HepG2 (cell line): ENCODE results near the gene CCDC142. TPM values are rescaled to one million over a fixed set of nuclear protein-coding genes. Genes with fewer than 3 reads are reported as not detected.

ENCODE experiments used
- ATAC-seq: fragments of 200-7000 bp; cut with Tn5 transposase; 3 replicates; pipeline ENCODE4 v1.9.1; 2020; ENCODE audit warnings: mild to moderate bottlenecking, moderate library complexity
- BruUV-seq: library from RNA; stranded (reverse); fragments of 400-500 nt; replicated peaks from 2 replicates; lab custom pipeline; 2021; lab: Mats Ljungman, UMichigan
- CTCF ChIA-PET: fragments of 300-600 bp; formaldehyde crosslinking; extraction: SDS; loops from one replicate; lab custom pipeline; 2021; ENCODE audit warnings: low total read pairs, inconsistent platforms, low intra/inter-chr PET ratio; lab: Yijun Ruan, JAX
- POLR2A ChIA-PET: fragments of 350-600 bp; sonication (Branson Sonifier 250); formaldehyde crosslinking; loops from one replicate; lab custom pipeline; 2020; ENCODE audit warnings: antibody characterized with exemption, inconsistent platforms; lab: Yijun Ruan, JAX
- DNase-seq: peaks from one replicate; pipeline ENCODE4 v3.0.0-alpha.2; 2015; ENCODE audit warnings: low spot score
- FAIRE-seq: peaks from 3 replicates; lab custom pipeline; 2011; peaks lifted over from hg19 to GRCh38; lab: Jason Lieb, UNC
- H2AFZ ChIP-seq: one replicate; pipeline ENCODE4 v1.6.1; 2011; ENCODE audit warnings: low read length, inconsistent platforms
- H3K27ac ChIP-seq: fragments of 300-600 bp; 3 replicates; pipeline ENCODE4 v1.8.0; 2011; ENCODE audit warnings: mixed run types, mild to moderate bottlenecking, mixed read lengths, low read length, inconsistent platforms; ENCODE audit not compliant: insufficient read depth; ENCODE audit errors: extremely low read length
- H3K27me3 ChIP-seq, 2 experiments: fragments of 200-600 bp in 1 of 2; 2 replicates in 1 of 2; 3 replicates in 1 of 2; pipeline versions ENCODE4 v1.6.0 to v1.8.0; 2011; ENCODE audit warnings: low read length in 2 of 2, mild to moderate bottlenecking in 2 of 2, moderate library complexity in 2 of 2, inconsistent platforms in 1 of 2; ENCODE audit not compliant: insufficient read depth in 2 of 2, control insufficient read depth in 1 of 2
- H3K36me3 ChIP-seq, 2 experiments: fragments of 200-600 bp in 1 of 2; replicated peaks in 1 of 2; 2 replicates in 1 of 2; 3 replicates in 1 of 2; pipeline versions ENCODE4 v1.5.1 to v1.8.0; 2011; ENCODE audit warnings: low read length in 2 of 2, inconsistent platforms in 1 of 2; ENCODE audit not compliant: insufficient read depth in 2 of 2, control insufficient read depth in 1 of 2
- H3K4me1 ChIP-seq: 2 replicates; pipeline ENCODE4 v1.5.1; 2012; ENCODE audit warnings: low read length, inconsistent platforms; ENCODE audit not compliant: insufficient read depth
- H3K4me2 ChIP-seq: 2 replicates; pipeline ENCODE4 v1.6.0; 2011; ENCODE audit warnings: low read depth, low read length, inconsistent platforms
- H3K4me3 ChIP-seq, 3 experiments: fragments of 200-600 bp in 1 of 3; sonication (generic), shearing (Covaris generic) in 1 of 3; replicated peaks in 1 of 3; 2 replicates each; pipeline ENCODE4 v1.5.1; 2011 to 2016; ENCODE audit warnings: low read length in 3 of 3, inconsistent platforms in 2 of 3, low read depth in 2 of 3, mild to moderate bottlenecking in 2 of 3, control low read depth in 1 of 3, mixed read lengths in 1 of 3; ENCODE audit not compliant: insufficient read depth in 1 of 3
- H3K79me2 ChIP-seq: one replicate; pipeline ENCODE4 v1.6.1; 2011; ENCODE audit warnings: low read length, inconsistent platforms; ENCODE audit not compliant: insufficient read depth
- H3K9ac ChIP-seq: 2 replicates; pipeline ENCODE4 v1.6.0; 2011; ENCODE audit warnings: mild to moderate bottlenecking, low read depth, low read length, inconsistent platforms; ENCODE audit not compliant: insufficient read depth
- H3K9me3 ChIP-seq: 2 replicates; pipeline ENCODE4 v1.5.1; 2012; ENCODE audit warnings: mild to moderate bottlenecking, low read length
- H4K20me1 ChIP-seq: 2 replicates; pipeline ENCODE4 v1.6.0; 2011; ENCODE audit warnings: inconsistent platforms, mild to moderate bottlenecking, low read length, moderate library complexity; ENCODE audit not compliant: insufficient read depth
- EED ChIP-seq: sonication (generic); formaldehyde crosslinking; IDR thresholded peaks from 2 replicates; pipeline ENCODE4 v1.5.0; 2020; ENCODE audit warnings: mild to moderate bottlenecking, missing genetic modification reagents
- HBP1 ChIP-seq: IDR thresholded peaks from 2 replicates; pipeline ENCODE4 v1.6.1; 2016; ENCODE audit warnings: low read depth, control low read depth
- KLF13 ChIP-seq: sonication (generic); formaldehyde crosslinking; IDR thresholded peaks from 2 replicates; pipeline ENCODE4 v1.4.0; 2020; ENCODE audit warnings: mild to moderate bottlenecking, missing genetic modification reagents
- NFKB2 ChIP-seq: sonication (generic); formaldehyde crosslinking; IDR thresholded peaks from 2 replicates; pipeline ENCODE4 v1.4.0; 2020; ENCODE audit warnings: missing genetic modification reagents, borderline replicate concordance
- SP4 ChIP-seq: sonication (generic); formaldehyde crosslinking; IDR thresholded peaks from 2 replicates; pipeline ENCODE4 v1.8.1; 2023; ENCODE audit warnings: mild to moderate bottlenecking, missing genetic modification reagents
- STAG1 ChIP-seq: sonication (generic); formaldehyde crosslinking; IDR thresholded peaks from 2 replicates; pipeline ENCODE4 v1.4.0; 2020; ENCODE audit warnings: missing genetic modification reagents
- TMF1 ChIP-seq: sonication (generic); formaldehyde crosslinking; IDR thresholded peaks from 2 replicates; pipeline ENCODE4 v1.8.1; 2022; ENCODE audit warnings: low read depth, missing genetic modification reagents
- ZNF160 ChIP-seq: sonication (generic); formaldehyde crosslinking; IDR thresholded peaks from 2 replicates; pipeline ENCODE4 v1.8.0; 2022; ENCODE audit warnings: mild to moderate bottlenecking, inconsistent platforms, missing genetic modification reagents
- ZNF451 ChIP-seq: sonication (generic); formaldehyde crosslinking; IDR thresholded peaks from 2 replicates; pipeline ENCODE4 v1.5.0; 2020; ENCODE audit warnings: mild to moderate bottlenecking, missing genetic modification reagents
- ZNF713 ChIP-seq: sonication (generic); formaldehyde crosslinking; IDR thresholded peaks from 2 replicates; pipeline ENCODE4 v1.4.0; 2020; ENCODE audit warnings: mild to moderate bottlenecking, missing genetic modification reagents
- ZNF747 ChIP-seq: sonication (generic); formaldehyde crosslinking; IDR thresholded peaks from 2 replicates; pipeline ENCODE4 v1.8.1; 2023; ENCODE audit warnings: missing genetic modification reagents, mild to moderate bottlenecking, borderline replicate concordance
- WGBS: methylation state at CpG from one replicate; pipeline ENCODE4 v1.1.6; 2017; ENCODE audit warnings: low lambda C conversion rate; 5-methylcytosine and 5-hydroxymethylcytosine counted together
- in situ Hi-C: cut with HindIII; loops from 2 replicates; pipeline ENCODE4 v1.10.0; 2017; ENCODE audit warnings: low pct_unique_long_range_greater_than_20kb; ENCODE audit not compliant: extremely low pct_ligation_motif_present
- intact Hi-C: fragments of 100-400 bp; cut with micrococcal nuclease; formaldehyde crosslinking; loops from one replicate; pipeline ENCODE4 v1.10.0; 2022; ENCODE audit not compliant: unreplicated experiment
- polyA plus RNA-seq, 8 experiments: library from polyadenylated mRNA; depleted of rRNA in 3 of 8; stranded (reverse) in 7 of 8; unstranded in 1 of 8; fragments of >200 nt; fragmentation: Illumina TruSeq in 4 of 8; extraction: Trizol in 4 of 8; gene quantifications; 2 replicates each; pipeline versions ENCODE4 v1.2.1 to v1.2.3, GENCODE V29; 2011 to 2016; ENCODE audit warnings: low read depth in 4 of 8, missing spikeins in 1 of 8, mixed read lengths in 1 of 8; ENCODE audit not compliant: insufficient read depth in 1 of 8
- total RNA-seq, 5 experiments: library from RNA; depleted of rRNA; stranded (reverse); fragments of >200 nt; fragmentation: Illumina TruSeq; extraction: Trizol; gene quantifications; 2 replicates each; pipeline ENCODE4 v1.2.3, GENCODE V29; 2016; ENCODE audit warnings: low read depth in 1 of 5

Gene CCDC142
- total and polyA plus RNA-seq, 2 of the 13 experiments (the other 11 are each of a cell fraction or from before 2014, with no cell fraction given): 14.7 to 30.4 TPM

- H4K20me1 ChIP-seq: peaks cover 20% of the 10 kb centered on the region; the same call in 1 of the 2 replicates
- no peaks in the 10 kb centered on the region for H3K9me3 ChIP-seq
- peak overlapping the region; percentile 80 for H3K27ac ChIP-seq
- TF ChIP-seq NFKB2 (CRISPR knock-in tag) (0 out of 2 replicates have a peak, but pooled peaks have one; percentile 14), ZNF451 (no peak), TMF1 (CRISPR knock-in tag) (no peak), ZNF713 (CRISPR knock-in tag) (0 out of 2 replicates have a peak, but pooled peaks have one; percentile 21), STAG1 (no peak), ZNF747 (CRISPR knock-in tag) (peak; percentile 57; the same call in 1 of the 2 replicates), HBP1 (CRISPR knock-in tag) (no peak), SP4 (no peak), ZNF160 (0 out of 2 replicates have a peak, but pooled peaks have one; percentile 18), KLF13 (CRISPR knock-in tag) (0 out of 2 replicates have a peak, but pooled peaks have one; percentile 10), EED (CRISPR knock-in tag) (peak; percentile 67; the same call in 1 of the 2 replicates)
- no TSS peak for BruUV-seq
- H3K27me3 ChIP-seq: no peaks in the 10 kb centered on the region
- H3K9ac ChIP-seq: peak overlapping the region; percentile 51
- H2AFZ ChIP-seq: no peak overlapping the region
- POLR2A ChIA-PET: interaction anchor here (1.0 to 9.5 kb wide), 17 partner anchors 9 to 223 kb away, joined by 3 to 272 read pairs (median 17); partner anchors contain the start of genes C2orf81, CCDC142, DQX1 and INO80B
- peaks cover 79% of the 10 kb centered on the region for H3K4me1 ChIP-seq
- intact Hi-C loops (loop anchor here (1.0 kb wide), 1 partner anchor 10 kb away; no protein-coding TSS in a partner anchor), in situ Hi-C loops (no loop called here)
- peak overlapping the region; percentile 67 for H3K4me2 ChIP-seq
- ATAC-seq (peak; percentile 12), FAIRE-seq (no peak), DNase-seq (no peak)
- WGBS: 63% methylated on average over 11 of the region's 11 CpGs
- CTCF ChIA-PET: no interaction called here
- H3K36me3 ChIP-seq: peaks cover 47 to 78% of the 10 kb centered on the region in 2 experiments
- peak overlapping the region in 1 of 3 experiments; percentile 41; a peak in 2 of 6 replicates for H3K4me3 ChIP-seq
- H3K79me2 ChIP-seq: peaks cover 27% of the 10 kb centered on the region
Observed at GRCh38 chr2:74430502-74430901, 52.3 kb downstream of the CCDC142 start.
